Neutrophil (primary cell): ENCODE results near the gene WNT8B.

Experiments used
- H3K27ac ChIP-seq: fragments of 200-600 bp; sonication (generic); 2 replicates; pipeline ENCODE4 v1.5.1; 2016; ENCODE audit warnings: mild to moderate bottlenecking, moderate library complexity
- H3K27me3 ChIP-seq: fragments of 200-600 bp; sonication (generic); 2 replicates; pipeline ENCODE4 v1.6.0; 2016; ENCODE audit warnings: mild to moderate bottlenecking
- H3K36me3 ChIP-seq: fragments of 200-600 bp; sonication (generic); 2 replicates; pipeline ENCODE4 v1.5.1; 2017
- H3K4me1 ChIP-seq, 2 experiments: fragments of 200-600 bp in 1 of 2; sonication (generic) in 1 of 2; 1 replicate in 1 of 2; 2 replicates in 1 of 2; pipeline versions ENCODE4 v1.5.1 to v1.6.1; 2013 to 2016; ENCODE audit warnings: low read depth in 1 of 2, low read length in 1 of 2, mild to moderate bottlenecking in 1 of 2, moderate library complexity in 1 of 2; ENCODE audit not compliant: control insufficient read depth in 1 of 2, insufficient read depth in 1 of 2
- H3K4me3 ChIP-seq, 2 experiments: fragments of 200-600 bp in 1 of 2; sonication (generic) in 1 of 2; 1 replicate in 1 of 2; 2 replicates in 1 of 2; pipeline ENCODE4 v1.5.1; 2013 to 2016; ENCODE audit warnings: low read depth in 1 of 2, low read length in 1 of 2, mild to moderate bottlenecking in 1 of 2, moderate library complexity in 1 of 2
- H3K9me3 ChIP-seq: fragments of 200-600 bp; sonication (generic); 2 replicates; pipeline ENCODE4 v1.5.1; 2016
- CTCF ChIP-seq: fragments of 200-600 bp; sonication (generic); IDR thresholded peaks from 2 replicates; pipeline ENCODE4 v1.5.1; 2016; ENCODE audit warnings: antibody characterized with exemption

Gene WNT8B

GRCh38 chr10:100479037-100479436 is 16.2 kb downstream of the WNT8B start:
- Histone ChIP-seq H3K27me3 (peaks cover 46% of the 10 kb centered on the region), H3K27ac (no peak overlapping the region), H3K4me1 (peaks cover 25 to 29% of the 10 kb centered on the region in 2 experiments), H3K36me3 (no peaks in the 10 kb centered on the region), H3K9me3 (no peaks in the 10 kb centered on the region), H3K4me3 (no peak overlapping the region)
- no peak for TF ChIP-seq CTCF

GRCh38 chr10:100480002-100480401 is 17.2 kb downstream of the WNT8B start:
- no peak overlapping the region for H3K4me3 ChIP-seq
- no peak for TF ChIP-seq CTCF
- H3K36me3 ChIP-seq, result no peaks in the 10 kb centered on the region
- H3K27ac ChIP-seq, result no peak overlapping the region
- no peaks in the 10 kb centered on the region for H3K9me3 ChIP-seq
- peaks cover 30 to 35% of the 10 kb centered on the region in 2 experiments for H3K4me1 ChIP-seq
- peaks cover 42% of the 10 kb centered on the region for H3K27me3 ChIP-seq

GRCh38 chr10:100481462-100482081 is 18.8 kb downstream of the WNT8B start:
- H3K27me3 ChIP-seq, result peaks cover 42% of the 10 kb centered on the region
- peak overlapping the region; percentile 73 to 80 for H3K4me3 ChIP-seq
- peaks cover 30 to 35% of the 10 kb centered on the region in 2 experiments for H3K4me1 ChIP-seq
- H3K9me3 ChIP-seq, result no peaks in the 10 kb centered on the region
- peak; percentile 63 for TF ChIP-seq CTCF
- H3K27ac ChIP-seq, result peak overlapping the region; percentile 78
- no peaks in the 10 kb centered on the region for H3K36me3 ChIP-seq

GRCh38 chr10:100482181-100482833 is 19.5 kb downstream of the WNT8B start:
- H3K4me1 ChIP-seq, result peaks cover 30 to 35% of the 10 kb centered on the region in 2 experiments
- peak overlapping the region; percentile 78 for H3K27ac ChIP-seq
- H3K9me3 ChIP-seq, result no peaks in the 10 kb centered on the region
- H3K36me3 ChIP-seq, result peaks cover 7% of the 10 kb centered on the region
- peak overlapping the region; percentile 73 to 80 for H3K4me3 ChIP-seq
- TF ChIP-seq CTCF, result peak; percentile 68
- H3K27me3 ChIP-seq, result peaks cover 42% of the 10 kb centered on the region

GRCh38 chr10:100482834-100483185 is 20.0 kb downstream of the WNT8B start:
- Histone ChIP-seq H3K27ac (peak overlapping the region; percentile 78), H3K36me3 (peaks cover 12% of the 10 kb centered on the region), H3K9me3 (no peaks in the 10 kb centered on the region), H3K27me3 (peaks cover 37% of the 10 kb centered on the region), H3K4me3 (peak overlapping the region; percentile 73 to 80), H3K4me1 (peaks cover 30 to 35% of the 10 kb centered on the region in 2 experiments)
- TF ChIP-seq CTCF, result no peak
